Activated CD4-positive, alpha-beta T cell treated with anti-CD3 and anti-CD28 coated beads, Interleukin-2, amount 10 ng/mL, durations not matched to agents 24 days and 14 days (primary cell): ENCODE measurements around the gene SENP5. TPM values are rescaled to one million over a fixed set of nuclear protein-coding genes. Genes with fewer than 3 reads are reported as not detected.
A peak's percentile ranks its signal among the peaks of the same experiment; 100 is the strongest.

Experiments
- DNase-seq: peaks from one replicate; pipeline ENCODE4 v3.0.0; 2022
- H3K27ac Mint-ChIP-seq: one replicate; pipeline ENCODE4 v1.8.0; 2022; ENCODE audit warnings: mild to moderate bottlenecking, mixed read lengths
- H3K27me3 Mint-ChIP-seq: one replicate; pipeline ENCODE4 v1.8.0; 2022; ENCODE audit warnings: mixed read lengths
- H3K36me3 Mint-ChIP-seq: one replicate; pipeline ENCODE4 v1.8.0; 2022; ENCODE audit warnings: low read depth, mild to moderate bottlenecking, mixed read lengths
- H3K4me1 Mint-ChIP-seq: one replicate; pipeline ENCODE4 v1.8.0; 2021; ENCODE audit warnings: mixed read lengths
- H3K4me3 Mint-ChIP-seq: one replicate; pipeline ENCODE4 v1.8.0; 2022; ENCODE audit warnings: mild to moderate bottlenecking, moderate library complexity, mixed read lengths
- H3K9me3 Mint-ChIP-seq: one replicate; pipeline ENCODE4 v1.8.0; 2021; ENCODE audit warnings: mixed read lengths
- intact Hi-C: fragments of 100-400 bp; cut with micrococcal nuclease; formaldehyde crosslinking; loops from one replicate; pipeline ENCODE4 v1.15.1; 2023
- total RNA-seq: library from RNA; stranded (reverse); gene quantifications from 2 replicates; pipeline ENCODE4 v1.2.3, GENCODE V29; 2022

Gene SENP5
- total RNA-seq, 1 donor from 2014 or later, result 47.2 TPM

GRCh38 chr3:196903740-196904139, 36.0 kb downstream of the SENP5 start:
- H3K4me1 Mint-ChIP-seq, result no peaks in the 10 kb centered on the region
- no peak overlapping the region for H3K27ac Mint-ChIP-seq
- intact Hi-C loops, result no loop called here
- DNase-seq, result no peak
- H3K9me3 Mint-ChIP-seq, result no peaks in the 10 kb centered on the region
- H3K27me3 Mint-ChIP-seq, result no peaks in the 10 kb centered on the region
- no peak overlapping the region for H3K4me3 Mint-ChIP-seq
- peaks cover 50% of the 10 kb centered on the region for H3K36me3 Mint-ChIP-seq

GRCh38 chr3:196914866-196915265, 47.1 kb downstream of the SENP5 start:
- no peak overlapping the region for H3K27ac Mint-ChIP-seq
- H3K27me3 Mint-ChIP-seq, result no peaks in the 10 kb centered on the region
- no peak for DNase-seq
- H3K9me3 Mint-ChIP-seq, result peaks cover 11% of the 10 kb centered on the region
- no peak overlapping the region for H3K4me3 Mint-ChIP-seq
- H3K4me1 Mint-ChIP-seq, result peaks cover 1% of the 10 kb centered on the region
- intact Hi-C loops, result no loop called here
- H3K36me3 Mint-ChIP-seq, result peaks cover 50% of the 10 kb centered on the region

- intact Hi-C loops, result no loop called here
- H3K27ac Mint-ChIP-seq, result no peak overlapping the region
Measured at GRCh38 chr3:196915375-196915774, 47.7 kb downstream of the SENP5 start.

GRCh38 chr3:196916221-196916620, 48.5 kb downstream of the SENP5 start:
- Mint-ChIP-seq H3K27ac (no peak overlapping the region), H3K4me3 (no peak overlapping the region), H3K27me3 (no peaks in the 10 kb centered on the region), H3K36me3 (peaks cover 45% of the 10 kb centered on the region), H3K9me3 (peaks cover 11% of the 10 kb centered on the region), H3K4me1 (peaks cover 2% of the 10 kb centered on the region)
- DNase-seq, result no peak
- intact Hi-C loops, result no loop called here

More at GRCh38 chr3:196915375-196915774, 47.7 kb downstream of the SENP5 start:
- Mint-ChIP-seq H3K9me3 (peaks cover 11% of the 10 kb centered on the region), H3K27me3 (no peaks in the 10 kb centered on the region), H3K4me1 (peaks cover 2% of the 10 kb centered on the region), H3K36me3 (peaks cover 48% of the 10 kb centered on the region), H3K4me3 (no peak overlapping the region)
- DNase-seq, result no peak

GRCh38 chr3:196916995-196917394, 49.3 kb downstream of the SENP5 start:
- no peak overlapping the region for H3K4me3 Mint-ChIP-seq
- H3K27me3 Mint-ChIP-seq, result no peaks in the 10 kb centered on the region
- intact Hi-C loops, result no loop called here
- peaks cover 2% of the 10 kb centered on the region for H3K4me1 Mint-ChIP-seq
- peaks cover 11% of the 10 kb centered on the region for H3K9me3 Mint-ChIP-seq
- H3K27ac Mint-ChIP-seq, result no peak overlapping the region
- H3K36me3 Mint-ChIP-seq, result peaks cover 45% of the 10 kb centered on the region
- no peak for DNase-seq

GRCh38 chr3:196918968-196919367, 51.2 kb downstream of the SENP5 start:
- Mint-ChIP-seq H3K4me3 (no peak overlapping the region), H3K27ac (no peak overlapping the region), H3K27me3 (no peaks in the 10 kb centered on the region), H3K4me1 (peaks cover 2% of the 10 kb centered on the region), H3K36me3 (peaks cover 42% of the 10 kb centered on the region), H3K9me3 (peaks cover 11% of the 10 kb centered on the region)
- no peak for DNase-seq
- intact Hi-C loops, result no loop called here

DNA sequence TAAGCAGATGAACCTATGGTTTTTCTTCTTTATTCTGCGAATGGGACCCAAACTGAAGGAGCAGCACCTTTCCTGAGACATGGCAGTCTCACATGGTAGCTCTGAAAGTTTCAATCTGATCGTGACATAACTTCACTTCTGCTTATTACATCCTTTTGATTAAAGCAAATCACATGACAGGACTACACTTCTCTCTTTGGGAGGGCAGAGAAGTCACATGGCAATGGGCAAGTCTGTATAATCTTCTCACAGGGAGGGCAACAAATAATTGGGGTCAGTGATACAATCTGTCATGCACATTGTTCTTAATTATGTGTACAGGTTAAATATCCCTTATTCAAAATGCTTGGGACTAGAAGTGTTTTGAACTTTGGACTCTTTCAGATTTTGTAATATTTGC, 53.0 kb downstream of the SENP5 start:
- Mint-ChIP-seq H3K4me3 (no peak overlapping the region), H3K36me3 (peaks cover 24% of the 10 kb centered on the region), H3K27ac (no peak overlapping the region), H3K9me3 (peaks cover 8% of the 10 kb centered on the region), H3K4me1 (peaks cover 2% of the 10 kb centered on the region), H3K27me3 (no peaks in the 10 kb centered on the region)
- no peak for DNase-seq
- intact Hi-C loops, result no loop called here

DNA sequence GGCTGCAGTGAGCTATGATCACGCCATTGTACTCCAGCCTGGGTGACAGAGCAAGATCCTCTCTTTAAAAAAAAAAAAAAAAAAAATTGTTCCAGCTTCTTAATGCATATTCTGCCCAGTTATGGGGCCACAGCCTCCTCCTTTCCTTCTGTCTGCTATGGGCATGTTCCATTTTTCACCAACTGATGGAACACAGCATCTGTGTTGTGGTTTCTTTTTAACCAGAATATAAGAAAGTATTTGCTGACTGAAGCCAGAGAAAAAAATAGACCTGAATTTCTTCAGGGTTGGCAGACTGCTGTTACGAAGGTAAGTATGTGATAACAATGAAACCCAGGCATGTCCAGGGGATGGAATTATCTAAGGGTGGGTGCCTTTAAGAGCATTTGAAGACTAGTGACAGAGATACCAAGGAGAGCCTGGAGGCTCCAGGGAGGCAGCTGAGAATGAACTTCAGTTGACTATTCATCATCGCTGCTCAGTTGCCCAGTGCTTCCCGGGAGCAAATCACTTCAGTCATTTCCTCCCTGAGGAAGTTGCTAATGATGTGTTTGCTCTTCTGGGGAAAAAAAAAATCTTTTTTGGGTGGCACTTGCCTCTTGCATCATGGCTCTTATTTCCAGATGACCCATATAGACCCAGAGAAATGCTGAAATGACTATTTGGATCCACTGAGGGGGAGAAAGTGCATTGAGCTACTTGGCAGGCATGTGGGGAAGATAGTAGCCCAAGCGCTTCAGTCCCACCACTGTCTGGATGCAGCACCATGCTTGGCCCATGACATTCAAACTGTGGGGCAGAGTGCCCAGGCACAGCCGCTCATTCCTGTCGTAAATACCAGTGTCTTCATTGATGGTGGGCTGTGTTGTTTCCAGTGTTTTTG, 60.1 kb downstream of the SENP5 start:
- no peak for DNase-seq
- no peak overlapping the region for H3K27ac Mint-ChIP-seq
- intact Hi-C loops, result no loop called here
- no peaks in the 10 kb centered on the region for H3K4me1 Mint-ChIP-seq
- H3K4me3 Mint-ChIP-seq, result no peak overlapping the region
- no peaks in the 10 kb centered on the region for H3K27me3 Mint-ChIP-seq
- H3K9me3 Mint-ChIP-seq, result no peaks in the 10 kb centered on the region
- H3K36me3 Mint-ChIP-seq, result peaks cover 32% of the 10 kb centered on the region

DNA sequence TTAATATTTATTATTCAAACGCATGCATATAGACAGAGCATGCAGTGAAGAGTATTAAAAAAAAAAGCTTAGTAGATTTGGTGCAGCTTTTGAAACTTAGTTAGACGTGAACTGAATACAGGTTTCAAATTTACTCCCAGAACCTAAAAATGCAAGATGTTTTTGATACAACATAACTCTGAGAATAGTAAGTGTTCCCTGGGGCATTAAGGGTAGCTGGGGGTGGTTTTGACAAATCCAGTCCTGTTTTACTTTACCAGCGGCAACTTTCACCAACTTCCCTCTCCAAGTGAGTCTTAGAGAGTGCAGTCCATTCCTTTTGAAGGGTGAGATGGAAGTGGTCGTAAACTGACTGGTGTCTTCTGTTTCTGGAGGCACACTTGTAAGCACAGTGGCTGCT, 63.4 kb downstream of the SENP5 start:
- Mint-ChIP-seq H3K4me3 (no peak overlapping the region), H3K36me3 (peaks cover 54% of the 10 kb centered on the region)

DNA sequence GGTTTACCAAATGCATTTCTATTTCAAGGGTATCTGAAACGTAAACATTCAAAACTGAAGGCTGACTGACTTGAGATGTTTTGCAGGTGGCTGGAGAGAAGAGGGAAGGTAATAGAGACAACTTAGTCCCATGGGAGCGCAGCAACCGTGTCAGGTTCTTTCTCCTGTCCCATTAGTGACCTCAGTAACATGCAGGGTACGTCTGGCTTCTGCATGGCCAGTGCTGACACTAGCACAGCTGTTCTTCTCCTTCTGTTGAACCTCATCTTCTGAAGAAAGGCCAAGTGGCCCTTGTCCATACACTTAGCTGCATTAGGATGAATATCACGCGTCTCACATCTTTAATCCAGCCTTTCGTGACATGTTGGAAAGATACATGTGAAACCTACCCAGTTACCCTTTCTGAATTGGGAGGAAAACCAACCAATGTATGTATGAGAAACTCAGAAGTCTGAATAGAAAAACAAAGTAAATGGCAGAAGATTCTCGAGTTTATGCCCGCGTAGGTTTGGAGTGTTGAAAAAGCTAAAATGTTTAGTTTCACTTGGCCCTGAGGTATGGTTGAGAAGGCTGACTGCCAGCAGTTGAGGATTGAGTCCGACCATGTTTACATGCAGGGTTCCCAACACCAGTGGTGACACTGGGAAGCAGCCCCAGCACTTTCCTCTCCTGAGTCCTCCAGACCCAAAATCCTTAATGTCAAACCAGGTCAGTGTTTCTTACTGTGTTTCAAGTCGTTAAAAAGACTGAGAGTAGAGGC, 64.3 kb downstream of the SENP5 start:
- no peaks in the 10 kb centered on the region for H3K27me3 Mint-ChIP-seq
- H3K27ac Mint-ChIP-seq, result peak overlapping the region; percentile 75
- H3K4me1 Mint-ChIP-seq, result no peaks in the 10 kb centered on the region
- no peak for DNase-seq
- H3K36me3 Mint-ChIP-seq, result peaks cover 62% of the 10 kb centered on the region
- no peaks in the 10 kb centered on the region for H3K9me3 Mint-ChIP-seq
- intact Hi-C loops, result no loop called here
- no peak overlapping the region for H3K4me3 Mint-ChIP-seq

More for the DNA sequence above, 63.4 kb downstream of the SENP5 start:
- H3K4me1 Mint-ChIP-seq, result no peaks in the 10 kb centered on the region
- H3K9me3 Mint-ChIP-seq, result no peaks in the 10 kb centered on the region
- H3K27me3 Mint-ChIP-seq, result no peaks in the 10 kb centered on the region
- intact Hi-C loops, result no loop called here
- H3K27ac Mint-ChIP-seq, result no peak overlapping the region
- DNase-seq, result no peak

DNA sequence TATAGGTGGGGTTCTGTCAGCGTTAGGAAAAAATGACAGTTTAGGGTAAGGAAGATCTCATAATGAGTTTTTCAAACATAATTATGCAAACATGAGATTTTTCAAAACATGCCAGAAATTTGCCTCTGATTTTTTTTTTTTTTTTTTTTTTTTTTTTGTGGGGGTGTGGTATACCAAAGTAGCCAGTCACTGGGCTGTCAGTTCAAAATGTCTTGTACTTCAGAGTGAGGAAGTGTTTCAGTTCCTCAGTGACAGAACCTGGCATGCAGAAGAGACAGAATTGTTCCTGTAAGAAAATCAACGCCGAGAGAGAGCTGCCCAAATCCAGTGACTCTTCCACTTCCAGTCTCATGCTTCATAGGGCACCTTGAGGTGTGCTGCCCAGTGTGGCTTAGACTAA, 64.9 kb downstream of the SENP5 start:
- Mint-ChIP-seq H3K36me3 (peaks cover 64% of the 10 kb centered on the region), H3K27me3 (no peaks in the 10 kb centered on the region), H3K9me3 (no peaks in the 10 kb centered on the region), H3K27ac (peak overlapping the region; percentile 75), H3K4me3 (no peak overlapping the region), H3K4me1 (no peaks in the 10 kb centered on the region)
- intact Hi-C loops, result no loop called here
- no peak for DNase-seq

DNA sequence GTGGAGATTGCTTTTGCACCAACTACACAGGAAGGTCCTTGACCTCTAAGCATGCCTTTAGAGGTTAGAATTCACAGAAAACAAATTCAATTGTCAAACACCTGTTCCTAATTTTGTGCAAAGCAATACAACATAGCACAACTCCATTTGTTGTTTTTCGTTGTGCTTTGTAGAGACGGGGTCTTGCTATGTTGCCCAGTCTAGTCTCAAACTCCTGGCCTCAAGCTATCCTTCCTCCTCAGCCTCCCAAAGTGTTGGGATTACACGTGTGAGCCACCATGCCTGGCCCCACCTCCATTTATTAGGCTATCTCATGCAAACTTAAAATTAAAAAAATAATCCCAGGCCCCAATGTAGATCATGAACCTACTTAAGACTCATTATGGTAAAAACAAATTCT, 68.6 kb downstream of the SENP5 start:
- intact Hi-C loops, result no loop called here
- H3K4me1 Mint-ChIP-seq, result peaks cover 18% of the 10 kb centered on the region
- no peaks in the 10 kb centered on the region for H3K27me3 Mint-ChIP-seq
- H3K36me3 Mint-ChIP-seq, result peaks cover 72% of the 10 kb centered on the region
- DNase-seq, result no peak
- no peak overlapping the region for H3K4me3 Mint-ChIP-seq
- H3K27ac Mint-ChIP-seq, result no peak overlapping the region
- H3K9me3 Mint-ChIP-seq, result no peaks in the 10 kb centered on the region

- Mint-ChIP-seq H3K4me1 (peaks cover 26% of the 10 kb centered on the region), H3K4me3 (no peak overlapping the region), H3K9me3 (peaks cover 3% of the 10 kb centered on the region), H3K27me3 (peaks cover 2% of the 10 kb centered on the region), H3K27ac (no peak overlapping the region), H3K36me3 (peaks cover 68% of the 10 kb centered on the region)
- DNase-seq, result no peak
- intact Hi-C loops, result no loop called here
Measured at GRCh38 chr3:196938124-196938523, 70.4 kb downstream of the SENP5 start.

- no peak overlapping the region for H3K27ac Mint-ChIP-seq
- no peak overlapping the region for H3K4me3 Mint-ChIP-seq
- intact Hi-C loops, result no loop called here
- peaks cover 70% of the 10 kb centered on the region for H3K36me3 Mint-ChIP-seq
- peaks cover 30% of the 10 kb centered on the region for H3K4me1 Mint-ChIP-seq
- H3K9me3 Mint-ChIP-seq, result peaks cover 3% of the 10 kb centered on the region
- H3K27me3 Mint-ChIP-seq, result peaks cover 2% of the 10 kb centered on the region
- DNase-seq, result no peak
Measured at GRCh38 chr3:196938576-196938975, 70.9 kb downstream of the SENP5 start.
